Esophagus mucosa (tissue), 1 donor: Measurements from ENCODE around the gene PTPRC. TPM values are rescaled to one million over a fixed set of nuclear protein-coding genes. Genes with fewer than 3 reads are reported as not detected.
A peak's percentile ranks its signal among the peaks of the same experiment; 100 is the strongest.
"Not testable (repeated sequence)": the region's sequence is repeated elsewhere in the genome, so short reads cannot be mapped to it uniquely, and the experiment has no call there.

ENCODE experiments used
- ATAC-seq: fragments of 200-7000 bp; cut with Tn5 transposase; one replicate; pipeline ENCODE4 v1.9.1; 2020
- total RNA-seq: library from RNA; stranded (reverse); gene quantifications from one replicate; pipeline ENCODE4 v1.2.4, GENCODE V29; 2023
- donor health status: DM: yes; HTN: yes; CAD: no.

Gene PTPRC, protein sequence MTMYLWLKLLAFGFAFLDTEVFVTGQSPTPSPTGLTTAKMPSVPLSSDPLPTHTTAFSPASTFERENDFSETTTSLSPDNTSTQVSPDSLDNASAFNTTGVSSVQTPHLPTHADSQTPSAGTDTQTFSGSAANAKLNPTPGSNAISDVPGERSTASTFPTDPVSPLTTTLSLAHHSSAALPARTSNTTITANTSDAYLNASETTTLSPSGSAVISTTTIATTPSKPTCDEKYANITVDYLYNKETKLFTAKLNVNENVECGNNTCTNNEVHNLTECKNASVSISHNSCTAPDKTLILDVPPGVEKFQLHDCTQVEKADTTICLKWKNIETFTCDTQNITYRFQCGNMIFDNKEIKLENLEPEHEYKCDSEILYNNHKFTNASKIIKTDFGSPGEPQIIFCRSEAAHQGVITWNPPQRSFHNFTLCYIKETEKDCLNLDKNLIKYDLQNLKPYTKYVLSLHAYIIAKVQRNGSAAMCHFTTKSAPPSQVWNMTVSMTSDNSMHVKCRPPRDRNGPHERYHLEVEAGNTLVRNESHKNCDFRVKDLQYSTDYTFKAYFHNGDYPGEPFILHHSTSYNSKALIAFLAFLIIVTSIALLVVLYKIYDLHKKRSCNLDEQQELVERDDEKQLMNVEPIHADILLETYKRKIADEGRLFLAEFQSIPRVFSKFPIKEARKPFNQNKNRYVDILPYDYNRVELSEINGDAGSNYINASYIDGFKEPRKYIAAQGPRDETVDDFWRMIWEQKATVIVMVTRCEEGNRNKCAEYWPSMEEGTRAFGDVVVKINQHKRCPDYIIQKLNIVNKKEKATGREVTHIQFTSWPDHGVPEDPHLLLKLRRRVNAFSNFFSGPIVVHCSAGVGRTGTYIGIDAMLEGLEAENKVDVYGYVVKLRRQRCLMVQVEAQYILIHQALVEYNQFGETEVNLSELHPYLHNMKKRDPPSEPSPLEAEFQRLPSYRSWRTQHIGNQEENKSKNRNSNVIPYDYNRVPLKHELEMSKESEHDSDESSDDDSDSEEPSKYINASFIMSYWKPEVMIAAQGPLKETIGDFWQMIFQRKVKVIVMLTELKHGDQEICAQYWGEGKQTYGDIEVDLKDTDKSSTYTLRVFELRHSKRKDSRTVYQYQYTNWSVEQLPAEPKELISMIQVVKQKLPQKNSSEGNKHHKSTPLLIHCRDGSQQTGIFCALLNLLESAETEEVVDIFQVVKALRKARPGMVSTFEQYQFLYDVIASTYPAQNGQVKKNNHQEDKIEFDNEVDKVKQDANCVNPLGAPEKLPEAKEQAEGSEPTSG (N-terminal part only)
- 3.5 TPM for total RNA-seq

DNA sequence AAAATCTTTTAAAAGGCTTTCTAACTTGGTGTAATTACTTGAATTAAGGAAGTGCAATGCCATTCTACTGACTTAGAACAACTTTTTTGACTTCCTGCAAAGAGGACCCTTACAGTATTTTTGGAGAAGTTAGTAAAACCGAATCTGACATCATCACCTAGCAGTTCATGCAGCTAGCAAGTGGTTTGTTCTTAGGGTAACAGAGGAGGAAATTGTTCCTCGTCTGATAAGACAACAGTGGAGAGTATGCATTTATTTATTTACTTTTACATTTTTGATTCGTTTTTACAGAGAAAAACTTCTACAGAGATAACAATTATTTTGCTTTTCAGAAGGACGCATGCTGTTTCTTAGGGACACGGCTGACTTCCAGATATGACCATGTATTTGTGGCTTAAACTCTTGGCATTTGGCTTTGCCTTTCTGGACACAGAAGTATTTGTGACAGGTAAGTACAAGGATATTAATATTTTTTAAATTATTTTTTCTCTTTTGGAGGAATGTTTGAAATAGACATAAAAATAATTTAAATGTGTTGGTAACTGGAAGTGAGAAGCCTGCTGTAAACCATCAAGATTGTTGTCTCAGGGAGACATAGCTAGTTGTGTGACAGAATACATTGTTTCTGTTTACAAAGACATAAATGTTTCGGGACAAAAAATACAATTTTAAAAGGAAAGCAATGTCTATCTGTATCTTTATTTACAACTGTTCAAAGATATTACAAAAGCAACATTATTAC is at the start of gene PTPRC:
TSS of gene PTPRC (plus strand) at position 147 of the 742 bp plus-strand sequence. CDS start at position 376, 229 bp downstream.
- peak; percentile 50 for ATAC-seq

DNA sequence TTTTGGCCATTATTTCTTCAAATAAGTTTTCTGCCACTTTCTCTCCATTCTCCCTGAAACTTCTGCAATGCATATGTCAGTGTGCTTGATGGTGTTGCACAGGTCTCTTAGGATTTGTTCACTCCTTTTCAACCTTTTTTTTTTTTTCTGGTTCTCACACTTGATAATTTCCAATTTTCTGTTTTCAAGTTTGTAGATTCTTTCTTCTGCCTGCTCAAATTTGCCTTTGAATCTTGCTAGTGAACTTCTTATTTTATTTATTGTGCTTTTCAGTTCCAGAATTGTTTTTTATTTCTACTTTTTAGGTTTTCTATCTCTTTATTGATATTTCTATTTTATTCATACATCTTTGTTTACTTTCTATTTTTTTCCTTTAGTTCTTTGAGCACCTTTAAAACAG is 48.4 kb upstream of the PTPRC start:
- no peak for ATAC-seq

DNA sequence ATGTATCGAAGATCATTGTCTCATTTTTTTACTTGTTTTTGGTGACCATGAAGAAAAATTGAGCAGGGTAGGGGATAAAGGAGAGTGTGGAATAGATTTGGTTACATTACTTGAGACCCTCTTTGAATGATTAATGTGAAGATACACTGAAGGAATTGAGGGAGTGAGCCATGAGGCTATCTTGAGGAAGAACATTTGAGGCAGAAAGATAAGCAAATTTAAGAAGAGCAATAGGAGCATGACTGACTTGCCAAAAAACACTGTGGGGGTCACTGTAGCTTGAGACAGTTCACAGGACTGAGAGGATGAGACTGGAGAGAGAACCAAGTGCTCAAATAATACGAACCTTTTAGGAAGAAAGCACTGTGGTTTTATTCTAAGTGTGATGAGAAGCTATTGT is 43.1 kb upstream of the PTPRC start:
- ATAC-seq = no peak

DNA sequence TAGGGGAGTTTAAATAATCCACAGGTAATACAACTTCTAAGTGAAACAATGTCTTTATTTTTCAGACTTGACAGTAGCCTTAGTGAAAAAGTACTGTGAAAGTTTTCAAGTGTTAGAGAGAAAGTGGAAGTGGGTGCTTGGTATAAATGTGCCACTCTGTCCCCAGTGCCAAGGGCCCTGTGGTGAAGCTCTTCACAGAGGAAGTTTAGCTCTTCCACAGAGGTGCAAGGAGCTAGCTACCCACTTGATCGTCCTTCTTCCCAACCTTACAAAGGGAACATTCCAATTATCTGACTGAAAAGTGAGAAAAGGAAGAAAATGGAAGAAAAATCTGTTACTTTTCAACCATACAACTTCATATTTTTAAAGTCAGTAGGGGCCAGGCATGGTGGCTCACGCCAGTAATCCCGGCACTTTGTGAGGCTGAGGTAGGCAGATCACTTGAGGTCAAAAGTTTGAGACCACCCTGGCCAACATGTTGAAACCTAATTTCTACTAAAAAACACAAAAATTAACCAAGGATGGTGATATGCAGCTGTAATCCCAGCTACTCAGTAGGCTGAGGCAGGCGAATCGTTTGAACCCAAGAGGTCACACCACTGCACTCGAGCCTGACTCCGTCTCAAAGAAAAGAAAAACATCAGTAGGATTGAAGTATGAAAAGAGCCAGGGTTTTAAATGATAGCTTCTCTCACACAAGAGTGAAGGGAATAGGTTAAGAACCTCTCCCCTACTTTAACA is 41.0 kb upstream of the PTPRC start:
- no peak for ATAC-seq

DNA sequence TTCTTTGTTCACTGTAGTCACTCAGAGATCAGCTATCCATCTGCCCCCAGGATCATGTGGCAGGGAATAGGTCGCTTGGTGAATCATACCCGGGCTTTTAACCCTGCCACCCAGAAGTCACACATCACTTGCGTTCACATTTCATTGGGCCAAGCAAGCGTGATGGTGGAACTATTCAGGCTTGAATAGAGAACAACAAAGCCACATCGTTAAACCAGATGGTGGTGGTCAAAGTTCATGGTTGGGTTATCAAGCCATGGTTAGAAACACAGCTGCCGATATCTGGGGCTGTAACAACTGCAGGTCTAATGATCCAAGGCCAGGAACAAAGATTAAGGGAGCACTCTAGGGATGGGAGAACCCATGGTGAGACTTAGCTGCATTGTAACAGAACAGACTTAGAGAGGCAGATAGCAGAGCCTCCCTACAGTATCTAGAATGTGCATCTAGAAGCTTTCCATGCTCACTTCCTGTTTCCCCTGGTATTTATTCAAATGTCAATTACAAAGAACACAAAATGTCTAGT is 40.0 kb upstream of the PTPRC start:
- ATAC-seq = peak; percentile 64

DNA sequence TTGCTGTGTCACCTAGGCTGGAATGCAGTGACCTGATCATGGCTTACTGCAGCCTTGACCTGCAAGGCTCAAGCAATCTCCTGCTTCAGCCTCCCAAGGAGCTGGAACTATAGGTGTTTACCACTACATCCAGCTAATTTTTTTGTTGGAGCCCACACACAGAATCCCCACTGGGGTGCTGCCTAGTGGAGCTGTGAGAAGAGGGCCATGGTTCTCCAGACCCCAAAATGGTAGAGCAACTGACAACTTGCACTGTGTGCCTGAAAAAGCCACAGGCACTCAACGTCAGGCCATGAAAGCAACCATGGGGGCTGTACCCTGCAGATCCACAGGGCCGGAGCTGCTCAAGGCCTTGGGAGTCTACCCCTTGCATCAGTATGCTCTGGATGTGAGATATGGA is 39.1 kb upstream of the PTPRC start:
- no peak for ATAC-seq

DNA sequence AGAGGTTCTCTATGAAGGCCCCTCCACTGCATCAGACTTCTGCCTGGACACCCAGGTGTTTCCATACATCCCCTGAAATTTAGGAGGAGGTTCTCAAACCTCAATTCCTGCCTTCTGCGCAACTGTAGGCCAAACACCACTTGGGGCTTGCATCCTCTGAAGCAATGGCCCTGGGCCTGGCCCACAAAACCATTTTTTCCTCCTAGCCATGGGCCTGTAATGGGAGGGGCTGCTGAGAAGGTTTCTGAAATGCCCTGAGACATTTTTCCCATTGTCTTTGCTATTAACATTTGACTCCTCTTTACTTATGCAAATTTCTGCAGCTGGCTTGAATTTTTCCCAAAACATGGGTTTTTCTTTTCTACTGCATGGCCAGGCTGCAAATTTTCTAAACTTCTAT is 37.9 kb upstream of the PTPRC start:
- no peak for ATAC-seq

DNA sequence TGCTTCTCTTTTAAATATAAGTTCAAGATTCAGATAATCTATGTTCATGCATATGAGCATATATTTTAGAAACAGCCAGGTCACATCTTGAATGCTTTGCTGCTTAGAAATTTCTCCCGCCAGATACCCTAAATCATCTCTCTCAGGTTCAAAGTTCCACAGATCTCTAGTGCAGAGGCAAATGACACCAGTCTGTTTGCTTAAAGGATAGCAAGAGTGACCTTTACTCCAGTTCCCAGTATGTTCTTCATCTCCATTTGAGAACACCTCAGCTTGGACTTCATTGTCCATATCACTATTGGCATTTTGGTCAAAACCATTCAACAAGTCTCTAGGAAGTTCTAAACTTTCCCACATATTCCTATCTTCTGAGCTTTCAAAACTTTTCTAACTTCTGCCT is 37.5 kb upstream of the PTPRC start:
- not testable (repeated sequence) for ATAC-seq

DNA sequence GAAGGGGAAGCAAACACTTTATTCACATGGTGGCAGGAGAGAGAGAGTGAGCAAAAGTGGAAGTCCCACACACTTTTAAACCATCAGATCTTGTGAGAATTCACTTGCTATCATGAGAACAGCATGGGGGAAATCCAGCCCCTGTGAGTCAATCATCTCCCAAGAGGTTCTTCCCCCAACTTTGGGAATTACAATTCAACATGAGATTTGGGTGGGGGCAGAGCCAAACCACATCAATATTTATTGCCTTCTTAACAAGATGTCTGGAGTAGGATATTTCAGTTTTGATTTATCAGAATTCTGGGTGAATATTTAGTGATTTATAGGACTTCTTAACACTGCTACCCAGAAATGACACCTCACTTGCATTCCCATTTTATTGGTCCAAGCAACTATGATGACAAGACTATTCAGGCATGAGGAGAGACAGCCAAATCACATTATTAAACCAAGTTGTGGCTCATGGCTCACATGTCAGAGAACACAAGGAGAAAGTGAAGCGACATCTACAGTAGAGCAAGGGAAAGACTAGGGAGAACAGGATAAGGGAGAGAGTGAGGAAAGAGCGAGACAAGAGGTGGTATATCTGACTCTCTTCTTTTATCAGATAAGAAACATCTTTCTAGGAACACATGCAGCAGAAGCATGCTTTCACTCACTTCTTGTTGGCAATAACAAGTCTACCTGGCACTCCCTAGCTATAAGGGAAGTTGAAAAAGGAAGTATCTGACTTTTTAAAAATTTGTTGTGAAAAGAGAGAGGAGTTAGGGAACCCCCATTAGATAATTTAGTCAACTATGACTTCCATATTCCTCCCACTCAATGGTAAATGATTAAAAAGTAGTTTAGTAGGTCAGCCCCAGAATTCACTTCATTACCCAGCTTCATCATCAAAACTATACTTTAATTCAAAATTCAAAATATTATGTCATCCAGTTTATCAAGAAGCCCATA is 36.6 kb upstream of the PTPRC start:
- ATAC-seq = no peak

DNA sequence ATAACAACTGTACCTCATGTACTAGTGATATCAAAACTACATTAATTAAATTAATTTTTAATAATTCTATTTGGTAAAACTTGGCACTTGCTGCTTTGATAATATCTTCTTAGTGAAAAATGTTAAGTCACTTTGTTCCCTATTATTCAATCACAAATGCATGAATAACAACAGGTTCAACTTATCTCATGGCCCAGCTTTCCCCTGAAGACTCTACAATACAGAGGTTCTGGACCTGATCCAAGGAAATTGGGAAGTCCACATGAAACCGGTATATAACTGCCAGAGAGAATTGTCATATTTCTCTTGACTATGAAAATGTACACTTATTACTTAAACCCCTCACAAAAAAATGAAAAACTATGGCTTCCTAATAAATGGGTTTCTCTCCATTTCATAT is 33.9 kb upstream of the PTPRC start:
- ATAC-seq = no peak

DNA sequence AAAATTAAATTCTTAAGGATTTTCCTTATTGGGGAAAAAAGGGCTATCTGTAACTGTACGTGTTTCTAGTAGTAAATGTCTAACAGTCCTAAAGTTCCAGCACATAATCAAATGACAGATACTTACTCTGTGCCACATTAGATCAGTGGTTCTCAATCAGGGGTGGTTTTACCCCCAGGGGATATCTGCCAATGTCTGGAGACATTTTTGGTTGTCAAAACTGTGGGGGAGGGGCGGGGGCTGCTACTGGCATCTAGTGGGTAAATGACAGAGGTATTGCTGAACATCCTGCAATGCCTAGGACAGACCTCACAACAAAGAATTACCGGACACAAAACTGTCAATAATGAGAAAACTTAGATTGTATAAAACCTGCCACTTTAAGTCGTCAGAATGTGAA is 33.4 kb upstream of the PTPRC start:
- no peak for ATAC-seq

DNA sequence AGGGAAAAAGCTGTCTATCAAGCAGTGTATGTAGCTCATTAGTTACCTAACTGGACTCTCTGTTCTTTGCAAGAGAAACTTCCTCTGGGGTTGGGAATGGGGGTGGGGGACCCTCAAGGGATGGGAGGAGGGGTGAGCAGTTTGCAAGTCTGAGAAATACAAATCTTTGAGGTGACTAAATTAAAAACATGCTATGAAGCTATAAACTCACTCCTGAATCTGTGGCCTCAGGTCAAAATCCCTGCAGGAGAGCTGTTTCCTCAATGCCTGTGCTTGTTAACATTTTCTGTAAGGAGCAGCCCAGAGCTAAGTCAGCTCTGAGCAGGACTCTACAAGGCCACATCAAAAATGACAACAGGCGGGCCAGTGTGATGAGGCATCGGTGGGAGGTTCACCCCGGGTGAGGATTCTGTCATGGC is 32.8 kb upstream of the PTPRC start:
- ATAC-seq = no peak

DNA sequence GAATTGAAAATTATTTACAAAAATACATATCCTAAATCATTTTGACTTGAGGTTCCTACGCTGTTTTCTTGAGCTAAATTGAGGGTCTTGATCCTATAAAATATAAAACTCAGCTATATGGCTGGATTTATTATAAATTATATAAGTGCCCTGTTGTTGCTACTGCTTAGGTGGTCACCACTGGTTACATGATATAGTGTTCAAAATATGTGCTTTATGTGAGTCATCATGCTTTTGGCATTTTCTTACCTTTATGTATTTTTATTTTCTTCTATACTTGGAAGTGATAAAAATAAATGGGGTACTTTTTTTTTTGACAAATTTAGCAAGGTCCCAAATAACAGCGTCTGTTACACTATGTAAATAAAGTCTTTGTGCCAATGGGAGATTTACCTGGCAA is 31.1 kb upstream of the PTPRC start:
- no peak for ATAC-seq

DNA sequence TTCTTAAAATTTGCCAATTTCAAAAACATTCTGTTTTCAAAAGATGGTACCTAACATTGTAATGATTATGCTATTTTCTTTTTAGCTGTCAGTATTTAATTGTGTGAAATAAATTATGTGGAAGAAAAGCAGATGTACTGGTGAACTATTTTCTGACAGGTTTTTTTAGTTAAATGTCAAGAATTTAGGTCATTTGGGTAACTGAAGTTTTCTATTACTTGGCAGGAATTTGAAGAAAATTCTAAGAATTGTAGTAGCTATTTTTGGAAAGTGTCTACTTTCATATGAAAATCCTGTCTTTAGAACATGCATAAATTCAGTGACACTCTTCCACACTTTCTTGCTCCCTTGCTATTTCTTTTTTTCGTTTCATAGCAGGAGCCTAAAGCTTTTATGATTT is 28.5 kb upstream of the PTPRC start:
- ATAC-seq = no peak

DNA sequence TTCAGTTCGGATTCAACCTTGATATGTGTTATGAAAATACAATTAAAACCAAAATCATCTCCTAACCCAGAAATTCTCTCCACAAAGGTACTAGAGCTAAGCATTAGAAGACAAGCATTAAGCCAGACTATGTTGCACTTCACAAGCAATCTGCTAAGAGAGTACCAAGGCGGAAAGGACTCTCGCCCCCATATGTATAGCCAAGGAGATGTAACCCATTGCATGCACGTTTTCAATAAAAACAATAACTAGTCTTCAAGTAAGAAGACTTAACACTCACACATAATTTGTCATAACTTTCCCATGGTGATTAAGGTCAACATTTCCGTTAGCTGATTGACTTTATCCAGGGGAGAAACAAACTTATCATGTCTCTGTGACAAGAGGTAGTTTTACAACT is 27.6 kb upstream of the PTPRC start:
- ATAC-seq = no peak

DNA sequence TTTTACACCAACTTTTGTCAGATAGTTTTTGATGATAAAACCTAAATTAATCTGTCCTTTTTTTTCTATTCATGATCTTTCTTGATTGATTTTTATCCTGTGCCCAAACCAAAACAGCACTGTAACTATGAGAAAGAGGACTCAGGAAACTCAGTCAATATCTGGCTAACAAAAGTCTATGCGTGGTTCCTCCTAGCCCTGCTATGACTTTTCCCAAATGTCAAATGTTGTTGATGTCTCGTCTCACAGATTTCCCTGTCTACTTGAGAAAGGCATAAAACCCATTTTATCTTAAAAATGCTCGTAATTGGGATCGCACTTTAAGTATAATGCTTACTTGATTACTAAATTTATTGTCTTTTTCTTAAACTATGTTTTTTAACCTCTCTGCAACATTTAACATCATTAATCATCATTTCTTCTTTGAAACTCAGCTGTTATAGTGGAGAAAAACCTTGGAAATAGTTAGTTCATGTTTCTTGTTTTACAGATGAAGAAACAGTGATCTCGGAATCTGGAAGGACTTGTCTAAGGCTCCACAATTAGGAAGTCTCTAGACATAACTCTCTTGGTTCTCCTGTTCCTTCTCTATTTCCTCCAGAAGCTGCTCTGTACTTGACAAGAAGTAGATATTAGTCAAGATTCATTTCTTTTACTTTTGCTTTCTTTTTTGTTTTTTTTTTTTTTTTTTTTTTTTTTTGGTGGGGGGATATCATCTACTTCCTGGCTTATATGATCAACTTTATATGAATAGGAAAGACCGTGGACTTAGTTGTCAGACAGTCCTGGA is 26.2 kb upstream of the PTPRC start:
- ATAC-seq = no peak

DNA sequence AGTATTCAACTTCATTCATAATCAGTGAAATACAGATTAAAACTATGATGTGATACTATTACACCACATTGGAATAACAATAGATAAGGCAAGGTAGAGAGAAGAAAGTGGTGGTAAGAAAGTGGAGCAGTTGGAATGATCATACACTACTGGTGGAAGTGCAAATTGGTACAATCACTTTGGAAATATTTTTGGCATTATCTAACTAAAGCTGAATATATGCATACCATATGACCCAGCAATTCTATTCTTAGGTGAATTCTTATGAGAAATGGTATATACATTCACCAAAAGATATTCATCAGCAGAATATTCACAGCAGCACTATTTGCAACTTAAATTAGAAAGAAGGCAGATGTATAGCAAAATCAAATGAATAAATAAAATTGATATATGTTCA is 21.4 kb upstream of the PTPRC start:
- ATAC-seq = no peak

DNA sequence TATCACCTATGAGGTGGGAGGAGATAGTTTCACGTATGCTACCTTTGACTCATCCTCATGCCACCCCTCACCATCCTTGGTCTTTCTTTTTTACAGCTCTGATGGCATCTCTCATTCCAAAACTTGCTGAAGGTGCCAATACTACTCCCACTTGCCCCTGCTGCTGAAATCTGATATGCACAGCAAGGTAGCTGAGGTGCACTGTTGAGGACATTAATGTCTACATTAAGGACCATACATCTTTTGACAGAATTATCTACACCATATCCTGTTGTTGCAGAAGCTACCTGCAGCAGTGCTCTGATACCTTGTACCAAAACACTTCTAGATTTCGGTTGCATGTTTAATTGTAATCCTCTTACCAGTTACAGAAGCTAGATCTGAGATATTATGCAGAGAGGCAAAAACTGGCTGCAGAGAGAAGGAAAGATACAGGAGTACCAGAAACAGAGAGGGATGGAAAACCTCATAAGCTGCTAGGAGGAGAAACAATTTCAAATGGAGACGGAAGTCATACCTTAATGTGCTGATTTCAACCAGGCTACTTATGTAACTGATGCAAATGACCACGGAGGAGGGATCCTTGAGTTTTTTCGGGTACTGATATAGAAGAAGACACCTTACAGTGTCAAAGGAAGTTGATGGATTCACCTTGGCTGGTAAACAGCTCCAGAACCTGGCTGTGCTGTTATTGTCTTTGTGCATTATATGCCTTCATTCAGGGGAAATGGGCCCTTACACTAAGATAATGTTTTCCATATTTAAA is 19.3 kb upstream of the PTPRC start:
- no peak for ATAC-seq
